Cardiac ventricle fibroblast (primary cell): Measurements from ENCODE around the gene IFNG-AS1. TPM values are rescaled to one million over a fixed set of nuclear protein-coding genes. Genes with fewer than 3 reads are reported as not detected.

Experiments used
- total RNA-seq: library from RNA; depleted of rRNA; stranded (reverse); fragments of >200 nt; gene quantifications from 2 replicates; pipeline ENCODE4 v1.2.3, GENCODE V29; 2015

The IFNG-AS1 gene
- total RNA-seq, result not detected in 2 replicates

GRCh38 chr12:67989184-67989920, at the start of gene IFNG-AS1:
Gene IFNG-AS1 (plus strand): TSS chr12:67989447.

Other genes starting within 250 kb of the IFNG-AS1 start
- gene IFNG, start 170.3 kb downstream of the IFNG-AS1 start, total RNA-seq, result not detected in 2 replicates
- gene IL26, start 236.4 kb downstream of the IFNG-AS1 start, total RNA-seq, result not detected in 2 replicates